Measurements from ENCODE around the gene VTN.

VTN gene

DNA sequence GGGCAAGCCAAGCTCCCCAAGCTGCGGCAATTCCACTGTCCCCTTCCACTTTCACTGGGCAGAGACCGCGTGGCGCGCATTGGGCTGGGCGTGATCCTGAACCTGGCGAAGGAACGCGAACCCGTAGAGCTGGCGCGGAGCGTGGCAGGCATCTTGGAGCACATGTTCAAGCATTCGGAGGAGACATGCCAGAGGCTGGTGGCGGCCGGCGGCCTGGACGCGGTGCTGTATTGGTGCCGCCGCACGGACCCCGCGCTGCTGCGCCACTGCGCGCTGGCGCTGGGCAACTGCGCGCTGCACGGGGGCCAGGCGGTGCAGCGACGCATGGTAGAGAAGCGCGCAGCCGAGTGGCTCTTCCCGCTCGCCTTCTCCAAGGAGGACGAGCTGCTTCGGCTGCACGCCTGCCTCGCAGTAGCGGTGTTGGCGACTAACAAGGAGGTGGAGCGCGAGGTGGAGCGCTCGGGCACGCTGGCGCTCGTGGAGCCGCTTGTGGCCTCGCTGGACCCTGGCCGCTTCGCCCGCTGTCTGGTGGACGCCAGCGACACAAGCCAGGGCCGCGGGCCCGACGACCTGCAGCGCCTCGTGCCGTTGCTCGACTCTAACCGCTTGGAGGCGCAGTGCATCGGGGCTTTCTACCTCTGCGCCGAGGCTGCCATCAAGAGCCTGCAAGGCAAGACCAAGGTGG, 11.2 kb upstream of the VTN start:
- no peak overlapping the region for H3K4me3 ChIP-seq (ENCODE audit: low read depth, low read length)
- TF ChIP-seq CTCF (IDR thresholded peaks at IDR 0.05; ENCODE audit: low read depth, low read length, missing control alignments) = peak; percentile 57
- DNase-seq (ENCODE audit: low read depth) = no peak

DNA sequence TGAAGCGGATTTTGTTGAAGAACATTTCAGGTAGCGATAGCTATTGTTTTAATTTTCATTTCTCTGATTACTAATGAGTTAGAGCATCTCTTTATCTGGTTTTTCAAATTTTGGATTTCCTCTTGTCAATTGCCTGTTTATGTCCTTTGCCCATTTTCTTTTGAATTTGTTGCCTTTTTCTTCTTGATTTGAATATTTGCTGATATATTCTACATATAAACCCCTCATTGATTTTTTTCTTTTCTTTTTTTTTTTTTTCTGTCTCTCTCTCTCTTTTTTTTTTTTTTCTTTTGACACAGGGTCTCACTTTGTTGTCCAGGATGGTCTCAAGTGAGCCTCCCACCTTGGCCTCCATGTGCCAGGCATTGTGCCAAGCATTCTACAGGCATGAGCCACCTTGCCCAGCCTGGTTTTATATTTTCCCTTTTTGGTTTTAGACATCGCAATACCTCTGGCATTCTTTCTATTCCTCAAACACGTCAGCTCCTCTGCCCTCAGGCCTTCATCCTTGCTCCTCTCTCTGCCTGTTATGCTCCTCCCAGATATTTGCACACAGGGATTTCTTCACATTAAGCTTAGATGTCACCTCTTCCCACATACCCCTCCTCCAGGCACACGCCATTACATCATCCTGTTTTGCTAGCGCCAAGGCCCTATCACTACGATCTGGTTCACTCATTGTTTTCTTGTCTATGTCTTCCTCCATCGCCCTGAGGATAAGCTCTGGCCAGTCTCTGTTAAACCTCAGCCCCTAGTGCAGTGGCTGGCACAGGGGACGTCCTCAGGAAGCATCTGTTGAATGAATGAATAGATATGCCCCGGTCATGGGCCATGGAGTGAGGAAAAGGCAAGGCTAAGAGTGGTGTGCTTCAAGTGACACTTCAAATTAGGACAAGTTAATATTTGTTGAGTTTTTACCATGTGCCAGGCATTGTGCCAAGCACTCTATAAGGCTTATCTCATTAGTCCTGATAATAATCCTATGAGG, 10.0 kb upstream of the VTN start:
- no peak for DNase-seq (ENCODE audit: low read depth)
- no peak for TF ChIP-seq CTCF (IDR thresholded peaks at IDR 0.05; ENCODE audit: low read depth, low read length, missing control alignments)
- no peak overlapping the region for H3K4me3 ChIP-seq (ENCODE audit: low read depth, low read length)

DNA sequence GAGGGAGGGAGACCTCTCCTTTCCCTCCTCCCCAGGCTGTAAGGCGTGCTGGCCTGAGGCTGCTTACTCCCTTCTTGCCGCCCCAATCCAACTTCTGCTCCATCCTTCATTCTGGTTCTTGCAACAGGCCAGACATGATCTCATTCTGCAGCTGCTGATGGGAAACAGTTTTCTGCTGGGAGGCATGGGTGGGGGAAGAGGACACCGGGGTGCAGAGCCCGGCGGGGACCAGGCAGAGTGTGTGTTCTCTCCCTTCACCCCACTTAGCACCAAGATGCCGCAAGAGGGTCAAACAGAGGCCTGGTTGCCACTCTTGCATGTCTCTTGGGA, 2.8 kb upstream of the VTN start:
- H3K4me3 ChIP-seq (ENCODE audit: low read depth, low read length) = peak overlapping the region; percentile 54
- no peak for TF ChIP-seq CTCF (IDR thresholded peaks at IDR 0.05; ENCODE audit: low read depth, low read length, missing control alignments)
- no peak for DNase-seq (ENCODE audit: low read depth)

DNA sequence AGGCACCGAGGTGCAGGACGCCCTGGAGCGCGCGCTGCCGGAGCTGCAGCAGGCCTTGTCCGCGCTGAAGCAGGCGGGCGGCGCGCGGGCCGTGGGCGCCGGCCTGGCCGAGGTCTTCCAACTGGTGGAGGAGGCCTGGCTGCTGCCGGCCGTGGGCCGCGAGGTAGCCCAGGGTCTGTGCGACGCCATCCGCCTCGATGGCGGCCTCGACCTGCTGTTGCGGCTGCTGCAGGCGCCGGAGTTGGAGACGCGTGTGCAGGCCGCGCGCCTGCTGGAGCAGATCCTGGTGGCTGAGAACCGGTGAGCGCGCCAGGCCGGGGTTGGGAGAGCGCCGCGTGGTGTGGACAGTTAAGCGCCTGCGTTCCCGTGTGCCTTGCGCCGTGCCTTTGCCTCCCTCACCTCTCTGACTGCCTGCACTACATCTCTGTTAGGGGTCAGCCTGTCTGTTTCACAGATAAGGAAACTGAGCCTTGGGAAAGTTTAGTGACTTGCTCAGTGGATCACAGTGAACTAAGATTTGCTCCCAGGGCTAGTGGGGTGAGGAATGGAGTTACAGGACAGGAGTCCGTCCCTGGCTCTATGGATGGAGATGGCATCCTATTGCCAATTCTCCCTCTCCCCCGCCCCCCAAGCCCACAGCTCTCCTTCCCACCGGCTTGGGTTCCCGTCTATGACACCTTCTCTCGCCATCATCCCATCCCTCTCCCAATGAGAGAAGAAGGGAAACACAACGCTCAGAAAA, 2.3 kb upstream of the VTN start:
- no peak for DNase-seq (ENCODE audit: low read depth)
- peak overlapping the region; percentile 54 for H3K4me3 ChIP-seq (ENCODE audit: low read depth, low read length)
- TF ChIP-seq CTCF (IDR thresholded peaks at IDR 0.05; ENCODE audit: low read depth, low read length, missing control alignments) = no peak

GRCh38 chr17:28371245-28372202, 1.4 kb upstream of the VTN start, which contains the start of gene SARM1:
Gene SARM1, plus strand, starts transcription at chr17:28371694. Its CDS starts 339 bp downstream, at chr17:28372033.
- H3K4me3 ChIP-seq (ENCODE audit: low read depth, low read length) = peak within 1 kb of the TSS; percentile 54
- DNase-seq (ENCODE audit: low read depth) = peak; percentile 57
- TF ChIP-seq CTCF (IDR thresholded peaks at IDR 0.05; ENCODE audit: low read depth, low read length, missing control alignments) = no peak

DNA sequence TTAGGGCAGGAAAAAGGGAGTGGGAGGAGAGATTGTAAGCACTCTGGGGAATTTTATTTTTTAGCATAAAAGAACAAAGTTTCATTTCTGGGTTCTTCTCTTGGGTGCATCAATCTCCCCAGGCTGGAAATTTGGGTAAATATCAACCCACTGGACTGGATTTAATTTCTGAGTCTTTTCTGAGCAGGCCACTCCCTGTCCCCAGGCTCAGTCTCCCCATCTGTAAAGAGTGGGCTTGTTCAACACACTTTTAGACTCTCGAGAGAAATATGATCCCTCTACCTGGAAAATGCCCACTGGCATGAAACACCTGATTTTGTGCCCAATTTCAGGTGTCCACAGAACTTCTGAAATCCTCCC, 617 bp upstream of the VTN start:
- DNase-seq (ENCODE audit: low read depth) = no peak

More for the DNA sequence above, 617 bp upstream of the VTN start:
- no peak overlapping the region; the same call in 1 of the 2 replicates for H3K4me3 ChIP-seq (ENCODE audit: low read depth, low read length)
- no peak for TF ChIP-seq CTCF (IDR thresholded peaks at IDR 0.05; ENCODE audit: low read depth, low read length, missing control alignments)
